Mesendoderm (in vitro differentiated cells): ENCODE data around the gene DAPK1.

Experiments used
- DNase-seq: peaks from one replicate; pipeline ENCODE4 v3.0.0; 2013
- H2AK5ac ChIP-seq: 2 replicates; pipeline ENCODE4 v1.6.1; 2013; ENCODE audit warnings: low read length, inconsistent platforms
- H2BK120ac ChIP-seq: 2 replicates; pipeline ENCODE4 v1.6.1; 2013; ENCODE audit warnings: low read depth, mild to moderate bottlenecking, low read length, moderate library complexity, mixed read lengths
- H2BK15ac ChIP-seq: replicated peaks from 2 replicates; pipeline ENCODE4 v1.6.1; 2013; ENCODE audit warnings: low read depth, mild to moderate bottlenecking, moderate library complexity
- H2BK5ac ChIP-seq: 2 replicates; pipeline ENCODE4 v1.6.1; 2013; ENCODE audit warnings: low read length, inconsistent platforms
- H3K18ac ChIP-seq: 2 replicates; pipeline ENCODE4 v1.6.1; 2013; ENCODE audit warnings: mild to moderate bottlenecking, low read length, mixed read lengths
- H3K23ac ChIP-seq: one replicate; pipeline ENCODE4 v1.6.1; 2013; ENCODE audit warnings: low read length
- H3K27ac ChIP-seq: 2 replicates; pipeline ENCODE4 v1.5.1; 2013; ENCODE audit warnings: low read depth, mild to moderate bottlenecking, inconsistent platforms, low read length, moderate library complexity
- H3K27me3 ChIP-seq: 2 replicates; pipeline ENCODE4 v1.6.1; 2013; ENCODE audit warnings: low read length, control low read depth, mild to moderate bottlenecking, inconsistent platforms; ENCODE audit not compliant: insufficient read depth, poor library complexity
- H3K36me3 ChIP-seq: 2 replicates; pipeline ENCODE4 v1.6.1; 2013; ENCODE audit warnings: low read length, inconsistent platforms; ENCODE audit not compliant: control insufficient read depth, insufficient read depth
- H3K4ac ChIP-seq: one replicate; pipeline ENCODE4 v1.6.1; 2013; ENCODE audit warnings: low read depth, mild to moderate bottlenecking, low read length, moderate library complexity
- H3K4me1 ChIP-seq: 2 replicates; pipeline ENCODE4 v1.6.1; 2013; ENCODE audit warnings: low read depth, low read length, inconsistent platforms; ENCODE audit not compliant: control insufficient read depth
- H3K4me2 ChIP-seq: 2 replicates; pipeline ENCODE4 v1.6.1; 2013; ENCODE audit warnings: low read length
- H3K4me3 ChIP-seq: 2 replicates; pipeline ENCODE4 v1.5.1; 2013; ENCODE audit warnings: mild to moderate bottlenecking, low read length
- H3K56ac ChIP-seq: one replicate; pipeline ENCODE4 v1.6.1; 2013; ENCODE audit warnings: low read length
- H3K79me1 ChIP-seq: 2 replicates; pipeline ENCODE4 v1.6.1; 2013; ENCODE audit warnings: low read length, inconsistent platforms
- H3K79me2 ChIP-seq: 2 replicates; pipeline ENCODE4 v1.6.1; 2013; ENCODE audit warnings: mild to moderate bottlenecking, low read length; ENCODE audit not compliant: control insufficient read depth, insufficient read depth
- H3K9ac ChIP-seq: 2 replicates; pipeline ENCODE4 v1.6.1; 2013; ENCODE audit warnings: low read length, inconsistent platforms
- H4K5ac ChIP-seq: one replicate; pipeline ENCODE4 v1.6.1; 2013; ENCODE audit warnings: low read length
- H4K8ac ChIP-seq: one replicate; pipeline ENCODE4 v1.6.1; 2013; ENCODE audit warnings: low read depth, mild to moderate bottlenecking, control low read depth, low read length, moderate library complexity
- WGBS: extraction: QIAGEN DNeasy Blood & Tissue Kit; methylation state at CpG from one replicate; pipeline ENCODE4 v1.1.7; 2013; ENCODE audit warnings: low lambda C conversion rate, missing lambda C conversion rate; ENCODE audit not compliant: insufficient coverage; ENCODE audit errors: extremely low coverage; 5-methylcytosine and 5-hydroxymethylcytosine counted together

Gene DAPK1

GRCh38 chr9:87519461-87519860 lies 21.8 kb downstream of the DAPK1 start:
- Histone ChIP-seq H3K4me2 (no peak overlapping the region), H2AK5ac (no peak overlapping the region), H2BK15ac (no peak overlapping the region), H3K18ac (peak overlapping the region; percentile 54), H3K56ac (no peak overlapping the region), H3K79me1 (peaks cover 21% of the 10 kb centered on the region), H3K27ac (peak overlapping the region; percentile 27), H3K4me1 (peaks cover 33% of the 10 kb centered on the region), H4K5ac (no peak overlapping the region), H2BK5ac (no peak overlapping the region), H3K23ac (no peak overlapping the region), H3K4ac (no peak overlapping the region), H3K4me3 (no peak overlapping the region), H3K27me3 (no peaks in the 10 kb centered on the region), H3K36me3 (no peaks in the 10 kb centered on the region), H2BK120ac (no peak overlapping the region), H4K8ac (no peak overlapping the region), H3K9ac (no peak overlapping the region), H3K79me2 (peaks cover 39% of the 10 kb centered on the region)
- WGBS: no CpG with 5 or more reads among the region's 3 CpGs
- DNase-seq: no peak

GRCh38 chr9:87520172-87520683 lies 22.6 kb downstream of the DAPK1 start:
- Histone ChIP-seq H3K79me2 (peaks cover 43% of the 10 kb centered on the region), H2BK5ac (no peak overlapping the region), H3K56ac (no peak overlapping the region), H3K27ac (no peak overlapping the region), H3K9ac (no peak overlapping the region), H2BK15ac (no peak overlapping the region), H3K4me3 (no peak overlapping the region), H4K5ac (no peak overlapping the region), H3K4me1 (peaks cover 33% of the 10 kb centered on the region), H4K8ac (no peak overlapping the region), H3K4ac (no peak overlapping the region), H3K4me2 (no peak overlapping the region), H3K23ac (no peak overlapping the region), H3K79me1 (peaks cover 24% of the 10 kb centered on the region), H3K36me3 (no peaks in the 10 kb centered on the region), H2AK5ac (no peak overlapping the region), H2BK120ac (no peak overlapping the region), H3K18ac (no peak overlapping the region), H3K27me3 (no peaks in the 10 kb centered on the region)
- peak; percentile 89 for DNase-seq
- no CpG with 5 or more reads among the region's 6 CpGs for WGBS

GRCh38 chr9:87521834-87522233 lies 24.2 kb downstream of the DAPK1 start:
- Histone ChIP-seq H4K8ac (no peak overlapping the region), H2BK15ac (no peak overlapping the region), H2AK5ac (no peak overlapping the region), H3K4me3 (no peak overlapping the region), H3K79me1 (peaks cover 25% of the 10 kb centered on the region), H3K36me3 (no peaks in the 10 kb centered on the region), H2BK5ac (no peak overlapping the region), H2BK120ac (no peak overlapping the region), H3K27ac (no peak overlapping the region), H3K27me3 (no peaks in the 10 kb centered on the region), H3K23ac (no peak overlapping the region), H3K18ac (no peak overlapping the region), H3K4ac (no peak overlapping the region), H3K4me1 (peaks cover 17% of the 10 kb centered on the region), H3K4me2 (no peak overlapping the region), H3K9ac (no peak overlapping the region), H4K5ac (no peak overlapping the region), H3K56ac (no peak overlapping the region), H3K79me2 (peaks cover 40% of the 10 kb centered on the region)
- DNase-seq: no peak
- no CpG with 5 or more reads among the region's 7 CpGs for WGBS

- peak overlapping the region; percentile 69 for H2BK5ac ChIP-seq
- H4K5ac ChIP-seq: no peak overlapping the region
- no peak overlapping the region for H2BK15ac ChIP-seq
- peaks cover 7% of the 10 kb centered on the region for H3K4me1 ChIP-seq
- H4K8ac ChIP-seq: no peak overlapping the region
- H3K18ac ChIP-seq: peak overlapping the region; percentile 0
- peak overlapping the region; percentile 22 for H3K4ac ChIP-seq
- H3K9ac ChIP-seq: no peak overlapping the region
- H3K56ac ChIP-seq: peak overlapping the region; percentile 65
- H3K36me3 ChIP-seq: no peaks in the 10 kb centered on the region
- no peak overlapping the region for H3K23ac ChIP-seq
- H2BK120ac ChIP-seq: no peak overlapping the region
- H3K79me1 ChIP-seq: peaks cover 31% of the 10 kb centered on the region
- no CpG with 5 or more reads among the region's 5 CpGs for WGBS
- H2AK5ac ChIP-seq: peak overlapping the region; percentile 52
- H3K79me2 ChIP-seq: peaks cover 47% of the 10 kb centered on the region
- DNase-seq: no peak
- no peak overlapping the region for H3K27ac ChIP-seq
- H3K27me3 ChIP-seq: no peaks in the 10 kb centered on the region
- H3K4me2 ChIP-seq: no peak overlapping the region
- H3K4me3 ChIP-seq: no peak overlapping the region
Observed at GRCh38 chr9:87524061-87524460, 26.4 kb downstream of the DAPK1 start.

GRCh38 chr9:87525546-87526303 lies 28.1 kb downstream of the DAPK1 start:
- Histone ChIP-seq H3K4me3 (no peak overlapping the region), H4K5ac (no peak overlapping the region), H3K56ac (no peak overlapping the region), H2BK15ac (no peak overlapping the region), H3K27ac (no peak overlapping the region), H2BK120ac (no peak overlapping the region), H3K4me1 (peaks cover 12% of the 10 kb centered on the region), H4K8ac (no peak overlapping the region), H3K4ac (no peak overlapping the region), H3K18ac (no peak overlapping the region), H3K23ac (no peak overlapping the region), H3K36me3 (no peaks in the 10 kb centered on the region), H3K27me3 (no peaks in the 10 kb centered on the region), H2AK5ac (no peak overlapping the region), H2BK5ac (no peak overlapping the region), H3K9ac (no peak overlapping the region), H3K79me1 (peaks cover 33% of the 10 kb centered on the region), H3K79me2 (peaks cover 52% of the 10 kb centered on the region), H3K4me2 (no peak overlapping the region)
- peak; percentile 75 for DNase-seq
- no CpG with 5 or more reads among the region's 9 CpGs for WGBS
